Rectal smooth muscle tissue (tissue), 1 donor: ENCODE results near the gene LPA.
"Not testable (repeated sequence)": the region's sequence is repeated elsewhere in the genome, so short reads cannot be mapped to it uniquely, and the experiment has no call there.

Experiments used
- H3K27ac ChIP-seq: one replicate; pipeline ENCODE4 v1.7.0; 2013; ENCODE audit warnings: low read depth, low read length, inconsistent platforms
- H3K27me3 ChIP-seq: one replicate; pipeline ENCODE4 v1.7.0; 2013; ENCODE audit warnings: low read length; ENCODE audit not compliant: control insufficient read depth, insufficient read depth
- H3K36me3 ChIP-seq: one replicate; pipeline ENCODE4 v1.7.0; 2013; ENCODE audit warnings: low read length; ENCODE audit not compliant: control insufficient read depth, insufficient read depth
- H3K4me1 ChIP-seq: one replicate; pipeline ENCODE4 v1.7.0; 2013; ENCODE audit warnings: low read length; ENCODE audit not compliant: control insufficient read depth, insufficient read depth
- H3K4me3 ChIP-seq: one replicate; pipeline ENCODE4 v1.7.0; 2013; ENCODE audit warnings: low read length
- H3K9ac ChIP-seq: one replicate; pipeline ENCODE4 v1.7.0; 2013; ENCODE audit warnings: low read length

LPA gene

GRCh38 chr6:160664198-160664597, at the start of gene LPA:
Gene LPA, minus strand, starts transcription at chr6:160664275. Its CDS starts 61 bp downstream, at chr6:160664214.
- not testable (repeated sequence) for H3K4me3 ChIP-seq, H3K36me3 ChIP-seq, H3K27ac ChIP-seq, H3K9ac ChIP-seq, H3K4me1 ChIP-seq, H3K27me3 ChIP-seq

GRCh38 chr6:160708993-160709392, 44.9 kb upstream of the LPA start:
- not testable (repeated sequence) for H3K9ac ChIP-seq, H3K27me3 ChIP-seq, H3K4me1 ChIP-seq, H3K27ac ChIP-seq, H3K36me3 ChIP-seq, H3K4me3 ChIP-seq

GRCh38 chr6:160704688-160705087, 40.6 kb upstream of the LPA start:
- not testable (repeated sequence) for H3K36me3 ChIP-seq, H3K4me3 ChIP-seq, H3K9ac ChIP-seq, H3K27ac ChIP-seq, H3K27me3 ChIP-seq, H3K4me1 ChIP-seq

- not testable (repeated sequence) for H3K27me3 ChIP-seq, H3K9ac ChIP-seq, H3K4me1 ChIP-seq, H3K4me3 ChIP-seq, H3K36me3 ChIP-seq, H3K27ac ChIP-seq
Observed at GRCh38 chr6:160701918-160702680, 38.0 kb upstream of the LPA start, which contains the start of gene PLG. Gene PLG, plus strand, starts transcription at chr6:160702244. Its CDS starts 61 bp downstream, at chr6:160702305.

GRCh38 chr6:160697826-160698225, 33.8 kb upstream of the LPA start:
- no peak overlapping the region for H3K27ac ChIP-seq

GRCh38 chr6:160696884-160697283, 32.8 kb upstream of the LPA start:
- H3K9ac ChIP-seq, H3K27ac ChIP-seq, H3K27me3 ChIP-seq, H3K36me3 ChIP-seq, H3K4me3 ChIP-seq, H3K4me1 ChIP-seq: not testable (repeated sequence)

More at GRCh38 chr6:160697826-160698225, 33.8 kb upstream of the LPA start:
- Histone ChIP-seq H3K4me1 (no peaks in the 10 kb centered on the region), H3K4me3 (no peak overlapping the region), H3K9ac (no peak overlapping the region), H3K36me3 (no peaks in the 10 kb centered on the region), H3K27me3 (no peaks in the 10 kb centered on the region)

- H3K4me1 ChIP-seq, H3K4me3 ChIP-seq, H3K9ac ChIP-seq, H3K27ac ChIP-seq, H3K27me3 ChIP-seq, H3K36me3 ChIP-seq: not testable (repeated sequence)
Observed at GRCh38 chr6:160695622-160696021, 31.5 kb upstream of the LPA start.

- not testable (repeated sequence) for H3K4me3 ChIP-seq, H3K27ac ChIP-seq, H3K4me1 ChIP-seq, H3K9ac ChIP-seq, H3K27me3 ChIP-seq, H3K36me3 ChIP-seq
Observed at GRCh38 chr6:160695025-160695424, 30.9 kb upstream of the LPA start.

- H3K27me3 ChIP-seq, result no peaks in the 10 kb centered on the region
- no peak overlapping the region for H3K4me3 ChIP-seq
- H3K9ac ChIP-seq, result no peak overlapping the region
- H3K4me1 ChIP-seq, result no peaks in the 10 kb centered on the region
- H3K27ac ChIP-seq, result no peak overlapping the region
- H3K36me3 ChIP-seq, result no peaks in the 10 kb centered on the region
Observed at GRCh38 chr6:160692369-160692959, 28.4 kb upstream of the LPA start.

- Histone ChIP-seq H3K4me3 (no peak overlapping the region), H3K27me3 (no peaks in the 10 kb centered on the region), H3K9ac (no peak overlapping the region), H3K27ac (no peak overlapping the region), H3K4me1 (no peaks in the 10 kb centered on the region), H3K36me3 (no peaks in the 10 kb centered on the region)
Observed at GRCh38 chr6:160691617-160692016, 27.5 kb upstream of the LPA start.

GRCh38 chr6:160690458-160690857, 26.4 kb upstream of the LPA start:
- H3K27me3 ChIP-seq, result no peaks in the 10 kb centered on the region
- H3K4me3 ChIP-seq, result no peak overlapping the region
- H3K27ac ChIP-seq, result no peak overlapping the region
- H3K36me3 ChIP-seq, result no peaks in the 10 kb centered on the region
- no peak overlapping the region for H3K9ac ChIP-seq
- no peaks in the 10 kb centered on the region for H3K4me1 ChIP-seq

GRCh38 chr6:160685762-160686450, 21.8 kb upstream of the LPA start:
- no peaks in the 10 kb centered on the region for H3K36me3 ChIP-seq
- no peak overlapping the region for H3K4me3 ChIP-seq
- H3K9ac ChIP-seq, result no peak overlapping the region
- H3K27ac ChIP-seq, result no peak overlapping the region
- no peaks in the 10 kb centered on the region for H3K27me3 ChIP-seq
- no peaks in the 10 kb centered on the region for H3K4me1 ChIP-seq
